AG04450 (cell line): ENCODE measurements around the gene ZNF584. TPM values are rescaled to one million over a fixed set of nuclear protein-coding genes. Genes with fewer than 3 reads are reported as not detected.

Experiments used
- CTCF ChIA-PET: fragments of 300-600, 350-600 bp; formaldehyde crosslinking; extraction: SDS; loops from one replicate; lab custom pipeline; 2022; ENCODE audit warnings: antibody characterized with exemption, inconsistent platforms; lab: Charles Lee
- POLR2A ChIA-PET: fragments of 350-600 bp; formaldehyde crosslinking; extraction: SDS; loops from one replicate; lab custom pipeline; 2021; ENCODE audit warnings: antibody characterized with exemption, inconsistent platforms; lab: Yijun Ruan, JAX
- DNase-seq: peaks from one replicate; pipeline ENCODE4 v3.0.0-alpha.2; 2011; ENCODE audit warnings: low read depth, low spot score
- H3K27ac ChIP-seq: one replicate; pipeline ENCODE4 v1.5.1; 2012; ENCODE audit warnings: low read depth, low read length, control low read depth
- H3K27me3 ChIP-seq: one replicate; pipeline ENCODE4 v1.6.0; 2012; ENCODE audit warnings: low read length; ENCODE audit not compliant: control insufficient read depth, insufficient read depth
- H3K4me3 ChIP-seq: 2 replicates; pipeline ENCODE4 v1.5.1; 2011; ENCODE audit warnings: mild to moderate bottlenecking, low read depth, low read length, control low read depth
- H3K9me3 ChIP-seq: 2 replicates; pipeline ENCODE4 v1.5.1; 2012; ENCODE audit warnings: low read length; ENCODE audit not compliant: control insufficient read depth, insufficient read depth
- polyA plus RNA-seq: library from polyadenylated mRNA; depleted of rRNA; stranded (reverse); fragments of >200 nt; gene quantifications from 2 replicates; pipeline ENCODE4 v1.2.3, GENCODE V29; 2011; rRNA removed
- small RNA-seq: library from RNA; depleted of rRNA; stranded (forward); fragments of <200 nt; gene quantifications from one replicate; pipeline ENCODE3, GENCODE V24; 2012; ENCODE audit warnings: low read depth; ENCODE audit not compliant: insufficient read length
- TF ChIP-seq, protein P1 (sequence below): IDR thresholded peaks from 2 replicates; pipeline ENCODE4 v1.5.1; 2011; ENCODE audit warnings: low read depth, low read length, control low read depth, inconsistent platforms

Gene ZNF584
- polyA plus RNA-seq, 1 experiment, result 11.9 TPM

DNA sequence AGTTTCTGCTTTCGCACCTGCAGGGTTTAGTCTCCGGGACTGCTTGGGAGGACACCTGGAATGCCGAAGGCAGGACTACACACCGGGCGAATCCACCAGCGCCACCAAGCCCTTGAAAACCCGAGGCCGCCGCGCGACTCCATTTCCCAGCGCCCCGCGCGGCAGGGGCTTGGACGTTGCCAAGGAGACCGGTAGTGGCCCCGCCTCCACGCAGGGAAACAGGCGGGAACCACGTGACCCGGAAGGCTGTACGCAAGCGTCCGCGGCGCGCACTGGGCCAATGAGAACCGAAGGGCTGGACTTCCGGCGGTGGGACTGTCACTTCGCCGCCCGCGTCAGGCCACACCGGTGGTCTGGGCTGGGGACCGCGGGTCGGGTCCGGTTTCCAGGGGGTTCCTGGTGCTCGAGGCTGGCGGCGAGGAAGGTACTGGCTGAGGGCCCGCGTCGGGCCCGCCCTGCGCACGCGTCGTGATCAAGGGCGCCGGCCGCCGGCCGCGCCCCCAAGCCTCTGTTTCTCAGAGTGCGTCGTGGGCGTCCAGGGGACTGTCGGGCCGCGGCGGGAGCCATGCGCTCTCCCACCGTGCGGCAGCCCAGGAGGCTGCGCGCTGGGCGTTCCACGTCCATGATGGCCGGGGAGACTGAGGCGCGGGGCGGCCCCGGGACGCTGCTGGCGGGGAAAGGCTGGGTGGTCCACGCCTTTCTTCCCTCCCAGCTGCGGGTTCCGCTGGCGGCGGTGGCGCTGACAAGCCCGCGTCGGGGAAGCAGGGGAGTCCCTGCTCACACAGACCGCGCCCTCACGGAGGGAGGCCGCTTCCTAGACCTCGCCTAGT lies 58.5 kb downstream of the ZNF584 start, which contains the start of gene ZNF324:
Gene ZNF324 (plus strand): TSS at position 321 of the 830 bp plus-strand sequence. CDS start 2,106 bp downstream, outside the sequence.
- TF ChIP-seq, protein P1, sequence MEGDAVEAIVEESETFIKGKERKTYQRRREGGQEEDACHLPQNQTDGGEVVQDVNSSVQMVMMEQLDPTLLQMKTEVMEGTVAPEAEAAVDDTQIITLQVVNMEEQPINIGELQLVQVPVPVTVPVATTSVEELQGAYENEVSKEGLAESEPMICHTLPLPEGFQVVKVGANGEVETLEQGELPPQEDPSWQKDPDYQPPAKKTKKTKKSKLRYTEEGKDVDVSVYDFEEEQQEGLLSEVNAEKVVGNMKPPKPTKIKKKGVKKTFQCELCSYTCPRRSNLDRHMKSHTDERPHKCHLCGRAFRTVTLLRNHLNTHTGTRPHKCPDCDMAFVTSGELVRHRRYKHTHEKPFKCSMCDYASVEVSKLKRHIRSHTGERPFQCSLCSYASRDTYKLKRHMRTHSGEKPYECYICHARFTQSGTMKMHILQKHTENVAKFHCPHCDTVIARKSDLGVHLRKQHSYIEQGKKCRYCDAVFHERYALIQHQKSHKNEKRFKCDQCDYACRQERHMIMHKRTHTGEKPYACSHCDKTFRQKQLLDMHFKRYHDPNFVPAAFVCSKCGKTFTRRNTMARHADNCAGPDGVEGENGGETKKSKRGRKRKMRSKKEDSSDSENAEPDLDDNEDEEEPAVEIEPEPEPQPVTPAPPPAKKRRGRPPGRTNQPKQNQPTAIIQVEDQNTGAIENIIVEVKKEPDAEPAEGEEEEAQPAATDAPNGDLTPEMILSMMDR, result no peak
- H3K27ac ChIP-seq, result no peak within 1 kb of the TSS

More for the DNA sequence above, 58.5 kb downstream of the ZNF584 start, which contains the start of gene ZNF324:
- POLR2A ChIA-PET, result interaction anchor here (0.7 to 1.5 kb wide), 2 partner anchors 8 to 33 kb away, joined by 3 to 5 read pairs; partner anchors contain the start of gene ZNF446
- CTCF ChIA-PET, result no interaction called here
- peak; percentile 79 for DNase-seq
- Histone ChIP-seq H3K27me3 (no peaks in the 10 kb centered on the region), H3K4me3 (peak within 1 kb of the TSS; percentile 79), H3K9me3 (no peaks in the 10 kb centered on the region)

Small RNA genes within 50 kb of the gene (small RNA-seq; reads per million reads assigned to genes)
- gene MIR4754, result 0.81 reads per million
- gene RNA5SP473, result 15.6 reads per million, percentile 76 among the genes with 10 or more reads in this experiment

Other genes starting within 250 kb of the ZNF584 start
- 13.0 and 13.2 TPM in 2 replicates for gene ZNF274, start 225.6 kb upstream of the ZNF584 start, polyA plus RNA-seq
- gene ZNF544, start 179.7 kb upstream of the ZNF584 start, polyA plus RNA-seq, result 26.4 and 27.5 TPM in 2 replicates
- 3.2 and 3.5 TPM in 2 replicates for gene ZNF8, start 129.7 kb upstream of the ZNF584 start, polyA plus RNA-seq
- 41.9 and 44.5 TPM in 2 replicates for gene ERVK3-1, start 103.3 kb upstream of the ZNF584 start, polyA plus RNA-seq
- 2.6 and 2.7 TPM in 2 replicates for gene ZSCAN22, start 81.7 kb upstream of the ZNF584 start, polyA plus RNA-seq
- gene A1BG, start 55.2 kb upstream of the ZNF584 start, polyA plus RNA-seq, result 7.5 and 13.2 TPM in 2 replicates
- gene ZNF497, start 45.9 kb upstream of the ZNF584 start, polyA plus RNA-seq, result 0.06 TPM in 2 replicates
- 0.33 and 0.37 TPM in 2 replicates for gene ZNF837, start 27.6 kb upstream of the ZNF584 start, polyA plus RNA-seq
- gene RPS5, start 21.4 kb upstream of the ZNF584 start, polyA plus RNA-seq, result 1,927 and 2,646 TPM in 2 replicates
- not detected in 2 replicates for gene RNF225, start 13.0 kb upstream of the ZNF584 start, polyA plus RNA-seq
- 4.6 and 4.8 TPM in 2 replicates for gene ZNF132, start 31.5 kb downstream of the ZNF584 start, polyA plus RNA-seq
- gene ZNF324B, start 43.0 kb downstream of the ZNF584 start, polyA plus RNA-seq, result 1.8 and 2.3 TPM in 2 replicates
- 4.4 and 4.6 TPM in 2 replicates for gene ZNF324, start 58.4 kb downstream of the ZNF584 start, polyA plus RNA-seq
- gene ZNF446, start 67.7 kb downstream of the ZNF584 start, polyA plus RNA-seq, result 3.7 and 5.2 TPM in 2 replicates
- 7.4 and 9.8 TPM in 2 replicates for gene SLC27A5, start 103.3 kb downstream of the ZNF584 start, polyA plus RNA-seq
- 4.2 and 6.8 TPM in 2 replicates for gene ZBTB45, start 111.2 kb downstream of the ZNF584 start, polyA plus RNA-seq
- 313 and 413 TPM in 2 replicates for gene TRIM28, start 135.4 kb downstream of the ZNF584 start, polyA plus RNA-seq
- gene CHMP2A, start 146.5 kb downstream of the ZNF584 start, polyA plus RNA-seq, result 173 and 181 TPM in 2 replicates
- 82.5 and 85.1 TPM in 2 replicates for gene UBE2M, start 150.0 kb downstream of the ZNF584 start, polyA plus RNA-seq
- gene MZF1, start 164.7 kb downstream of the ZNF584 start, polyA plus RNA-seq, result 5.5 and 6.2 TPM in 2 replicates